GM18868 (cell line): Measurements from ENCODE around the gene DHX8.

Source experiments
- ATAC-seq: cut with Tn5 transposase; IDR thresholded peaks from one replicate; pipeline ENCODE4 v1.9.1; 2021; ENCODE audit warnings: mild to moderate bottlenecking, moderate library complexity; ENCODE audit not compliant: unreplicated experiment

DHX8 gene

GRCh38 chr17:43570518-43570928 is 86.7 kb downstream of the DHX8 start:
- no peak for ATAC-seq

- ATAC-seq = no peak
Measured at GRCh38 chr17:43572368-43572980, 88.7 kb downstream of the DHX8 start.

- ATAC-seq = no peak
Measured at GRCh38 chr17:43573579-43574321, 90.0 kb downstream of the DHX8 start.

GRCh38 chr17:43574348-43574747 is 90.6 kb downstream of the DHX8 start:
- ATAC-seq = no peak

- ATAC-seq = no peak
Measured at GRCh38 chr17:43574896-43575525, 91.2 kb downstream of the DHX8 start.
